ENCODE measurements around the gene DICER1. TPM values are rescaled to one million over a fixed set of nuclear protein-coding genes. Genes with fewer than 3 reads are reported as not detected.

The DICER1 gene
- total RNA-seq, 1 donor from 2014 or later, result 43.6 TPM

DNA sequence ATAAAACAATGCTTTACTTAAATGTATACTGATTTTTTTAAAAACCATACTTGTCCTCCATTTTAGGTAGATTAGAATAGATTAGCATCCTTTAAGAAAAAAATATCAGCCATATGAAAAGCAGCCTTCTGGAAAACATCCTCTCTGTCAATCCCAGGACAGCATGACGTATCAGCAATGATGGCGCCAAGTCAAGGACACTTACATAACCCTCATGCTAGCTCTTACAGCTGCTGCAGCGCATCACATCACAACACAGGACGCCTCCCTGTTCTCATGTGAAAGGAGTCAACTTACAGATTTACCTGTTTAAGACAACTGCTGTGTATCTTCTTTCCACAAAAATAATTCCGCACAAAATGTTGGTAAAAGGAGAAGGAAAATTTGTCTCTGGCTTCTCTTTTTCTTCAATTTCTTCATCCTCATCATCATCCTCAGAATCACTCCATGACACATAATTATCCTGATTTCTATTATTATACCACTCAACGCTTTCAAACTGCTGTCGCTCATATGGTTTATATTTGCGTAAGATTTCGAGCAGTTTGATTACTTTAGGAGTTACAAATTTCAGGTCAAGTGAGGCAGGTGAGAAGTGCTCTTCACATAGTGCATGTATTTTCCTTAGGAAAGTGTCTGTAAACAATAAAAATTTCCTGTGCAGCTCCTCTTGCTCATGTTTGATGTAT is 33.3 kb downstream of the DICER1 start:
- DNase-seq (ENCODE audit: low read depth), result no peak
- no peaks in the 10 kb centered on the region for H3K36me3 ChIP-seq (ENCODE audit: control insufficient read depth, insufficient read depth, low read length)
- TF ChIP-seq, protein P1, sequence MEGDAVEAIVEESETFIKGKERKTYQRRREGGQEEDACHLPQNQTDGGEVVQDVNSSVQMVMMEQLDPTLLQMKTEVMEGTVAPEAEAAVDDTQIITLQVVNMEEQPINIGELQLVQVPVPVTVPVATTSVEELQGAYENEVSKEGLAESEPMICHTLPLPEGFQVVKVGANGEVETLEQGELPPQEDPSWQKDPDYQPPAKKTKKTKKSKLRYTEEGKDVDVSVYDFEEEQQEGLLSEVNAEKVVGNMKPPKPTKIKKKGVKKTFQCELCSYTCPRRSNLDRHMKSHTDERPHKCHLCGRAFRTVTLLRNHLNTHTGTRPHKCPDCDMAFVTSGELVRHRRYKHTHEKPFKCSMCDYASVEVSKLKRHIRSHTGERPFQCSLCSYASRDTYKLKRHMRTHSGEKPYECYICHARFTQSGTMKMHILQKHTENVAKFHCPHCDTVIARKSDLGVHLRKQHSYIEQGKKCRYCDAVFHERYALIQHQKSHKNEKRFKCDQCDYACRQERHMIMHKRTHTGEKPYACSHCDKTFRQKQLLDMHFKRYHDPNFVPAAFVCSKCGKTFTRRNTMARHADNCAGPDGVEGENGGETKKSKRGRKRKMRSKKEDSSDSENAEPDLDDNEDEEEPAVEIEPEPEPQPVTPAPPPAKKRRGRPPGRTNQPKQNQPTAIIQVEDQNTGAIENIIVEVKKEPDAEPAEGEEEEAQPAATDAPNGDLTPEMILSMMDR (IDR thresholded peaks at IDR 0.05; ENCODE audit: insufficient read depth, low read length, poor library complexity, severe bottlenecking), result no peak
- H3K27me3 ChIP-seq (ENCODE audit: control insufficient read depth, insufficient read depth, low read length), result no peaks in the 10 kb centered on the region
- no peak overlapping the region for H3K4me3 ChIP-seq (ENCODE audit: low read depth, low read length)

GRCh38 chr14:95122621-95122945 is 34.7 kb downstream of the DICER1 start:
- DNase-seq (ENCODE audit: low read depth), result no peak
- Histone ChIP-seq H3K4me3 (ENCODE audit: low read depth, low read length) (no peak overlapping the region), H3K36me3 (ENCODE audit: control insufficient read depth, insufficient read depth, low read length) (no peaks in the 10 kb centered on the region), H3K27me3 (ENCODE audit: control insufficient read depth, insufficient read depth, low read length) (no peaks in the 10 kb centered on the region)
- TF ChIP-seq, protein P1 (IDR thresholded peaks at IDR 0.05; ENCODE audit: insufficient read depth, low read length, poor library complexity, severe bottlenecking), result no peak

DNA sequence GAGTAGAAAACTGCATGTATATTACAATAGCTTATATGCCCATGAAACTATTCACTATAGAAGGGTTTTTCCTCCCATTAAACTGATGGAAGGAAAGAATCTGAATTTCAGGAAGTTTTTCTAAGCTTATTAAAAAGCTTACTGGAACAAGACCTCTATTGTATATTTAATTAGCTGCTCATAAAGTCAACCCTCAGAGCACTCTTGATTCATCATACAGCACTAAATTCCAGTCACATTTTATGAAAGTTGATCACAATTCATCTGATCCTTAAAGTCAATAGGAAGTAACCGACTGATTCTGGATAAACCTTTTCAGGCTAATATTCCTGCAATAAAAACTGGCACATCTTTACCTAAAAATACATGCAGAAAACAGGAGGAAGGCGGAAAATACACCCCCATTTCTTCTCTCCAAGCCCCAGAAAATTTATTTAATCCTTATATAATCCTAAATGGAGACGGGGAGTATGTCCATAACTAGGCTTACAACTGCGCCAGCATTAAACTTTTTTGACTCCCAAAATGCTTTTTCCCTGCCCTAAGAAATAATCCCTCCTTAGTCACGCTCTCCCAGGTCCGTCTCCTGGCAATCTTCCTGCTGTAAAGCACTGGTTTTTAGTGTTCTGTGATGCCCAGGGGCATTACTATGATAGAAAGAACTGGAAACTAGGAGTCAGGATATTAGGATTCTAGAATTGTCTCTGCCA is 35.3 kb downstream of the DICER1 start:
- Histone ChIP-seq H3K27me3 (ENCODE audit: control insufficient read depth, insufficient read depth, low read length) (no peaks in the 10 kb centered on the region), H3K36me3 (ENCODE audit: control insufficient read depth, insufficient read depth, low read length) (no peaks in the 10 kb centered on the region), H3K4me3 (ENCODE audit: low read depth, low read length) (no peak overlapping the region)
- no peak for DNase-seq (ENCODE audit: low read depth)
- TF ChIP-seq, protein P1 (IDR thresholded peaks at IDR 0.05; ENCODE audit: insufficient read depth, low read length, poor library complexity, severe bottlenecking), result no peak

GRCh38 chr14:95119336-95119735 is 38.0 kb downstream of the DICER1 start:
- DNase-seq (ENCODE audit: low read depth), result no peak
- TF ChIP-seq, protein P1 (IDR thresholded peaks at IDR 0.05; ENCODE audit: insufficient read depth, low read length, poor library complexity, severe bottlenecking), result no peak
- Histone ChIP-seq H3K36me3 (ENCODE audit: control insufficient read depth, insufficient read depth, low read length) (no peaks in the 10 kb centered on the region), H3K27me3 (ENCODE audit: control insufficient read depth, insufficient read depth, low read length) (no peaks in the 10 kb centered on the region), H3K4me3 (ENCODE audit: low read depth, low read length) (no peak overlapping the region)

DNA sequence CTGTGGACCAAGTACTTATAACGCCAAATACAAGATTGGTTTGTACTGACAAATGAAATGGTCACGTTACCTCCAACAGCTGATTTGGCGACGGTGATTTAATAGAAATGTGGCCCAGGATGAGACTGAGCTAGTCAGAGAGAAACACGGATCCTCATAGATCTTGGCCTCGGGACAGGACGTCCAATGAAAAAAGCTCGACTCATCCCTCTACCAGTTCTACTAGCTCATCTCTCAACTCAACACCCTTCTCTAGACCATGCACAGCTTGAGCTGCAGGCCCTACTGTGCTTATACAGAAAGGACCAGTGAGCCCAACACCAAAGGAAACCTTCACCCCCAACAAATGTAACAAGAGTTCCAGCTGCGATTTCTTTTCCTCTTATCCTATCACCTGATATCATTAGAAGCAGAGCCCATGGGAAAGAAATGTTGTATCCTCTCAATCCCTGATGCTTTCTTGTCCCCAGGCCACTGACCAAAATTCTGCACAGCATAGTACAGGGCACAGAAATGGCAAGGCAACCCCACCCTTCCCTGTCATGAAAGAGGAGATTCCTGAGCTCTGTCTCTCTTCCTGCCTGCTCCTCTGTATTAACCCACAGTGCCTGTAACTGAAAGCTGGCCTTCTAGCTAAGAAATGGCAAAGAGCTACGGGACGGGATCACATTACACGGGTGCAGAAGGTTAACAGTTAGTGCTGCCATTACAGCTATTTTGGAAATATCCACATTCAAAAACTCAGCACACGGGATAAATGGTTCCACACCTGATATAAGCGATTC is 39.2 kb downstream of the DICER1 start:
- DNase-seq (ENCODE audit: low read depth), result no peak
- TF ChIP-seq, protein P1 (IDR thresholded peaks at IDR 0.05; ENCODE audit: insufficient read depth, low read length, poor library complexity, severe bottlenecking), result no peak
- Histone ChIP-seq H3K4me3 (ENCODE audit: low read depth, low read length) (no peak overlapping the region), H3K27me3 (ENCODE audit: control insufficient read depth, insufficient read depth, low read length) (no peaks in the 10 kb centered on the region), H3K36me3 (ENCODE audit: control insufficient read depth, insufficient read depth, low read length) (no peaks in the 10 kb centered on the region)
